ENCODE results near the gene ASIC4. TPM values are rescaled to one million over a fixed set of nuclear protein-coding genes. Genes with fewer than 3 reads are reported as not detected.

ASIC4 gene
- total and polyA plus RNA-seq, 2 of the 13 experiments (the other 11 are each of a cell fraction or from before 2014, with no cell fraction given), result 0.03 TPM; not detected in 1

GRCh38 chr2:219521066-219521880, 7.0 kb downstream of the ASIC4 start (continued):
- no peak for TF ChIP-seq NFYC (CRISPR knock-in tag; IDR thresholded peaks at IDR 0.05)
- TF ChIP-seq KDM4B (CRISPR knock-in tag; IDR thresholded peaks at IDR 0.05), result no peak
- TF ChIP-seq, protein P1, sequence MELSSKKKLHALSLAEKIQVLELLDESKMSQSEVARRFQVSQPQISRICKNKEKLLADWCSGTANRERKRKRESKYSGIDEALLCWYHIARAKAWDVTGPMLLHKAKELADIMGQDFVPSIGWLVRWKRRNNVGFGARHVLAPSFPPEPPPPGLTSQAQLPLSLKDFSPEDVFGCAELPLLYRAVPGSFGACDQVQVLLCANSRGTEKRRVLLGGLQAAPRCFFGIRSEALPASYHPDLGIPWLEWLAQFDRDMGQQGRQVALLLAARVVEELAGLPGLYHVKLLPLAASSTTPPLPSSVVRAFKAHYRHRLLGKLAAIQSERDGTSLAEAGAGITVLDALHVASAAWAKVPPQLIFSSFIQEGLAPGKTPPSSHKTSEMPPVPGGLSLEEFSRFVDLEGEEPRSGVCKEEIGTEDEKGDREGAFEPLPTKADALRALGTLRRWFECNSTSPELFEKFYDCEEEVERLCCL (CRISPR knock-in tag; IDR thresholded peaks at IDR 0.05; ENCODE audit: borderline replicate concordance), result no peak
- TF ChIP-seq RARG (CRISPR knock-in tag; IDR thresholded peaks at IDR 0.05; ENCODE audit: low read depth), result no peak
- no peak for TF ChIP-seq ZNF382 (CRISPR knock-in tag; IDR thresholded peaks at IDR 0.05; ENCODE audit: borderline replicate concordance)
- no peak for TF ChIP-seq CEBPB (IDR thresholded peaks at IDR 0.05; ENCODE audit: borderline replicate concordance, low read depth, low read length)
- no peak for TF ChIP-seq SMYD3 (CRISPR knock-in tag; IDR thresholded peaks at IDR 0.05)
- TF ChIP-seq REXO4 (CRISPR knock-in tag; IDR thresholded peaks at IDR 0.05; ENCODE audit: borderline replicate concordance), result no peak
- no peak for TF ChIP-seq ZNF740 (CRISPR knock-in tag; IDR thresholded peaks at IDR 0.05)
- TF ChIP-seq MAFG (CRISPR knock-in tag; IDR thresholded peaks at IDR 0.05), result no peak
- no peak for TF ChIP-seq GPN1 (CRISPR knock-in tag; IDR thresholded peaks at IDR 0.05; ENCODE audit: borderline replicate concordance)
- TF ChIP-seq, protein P2, sequence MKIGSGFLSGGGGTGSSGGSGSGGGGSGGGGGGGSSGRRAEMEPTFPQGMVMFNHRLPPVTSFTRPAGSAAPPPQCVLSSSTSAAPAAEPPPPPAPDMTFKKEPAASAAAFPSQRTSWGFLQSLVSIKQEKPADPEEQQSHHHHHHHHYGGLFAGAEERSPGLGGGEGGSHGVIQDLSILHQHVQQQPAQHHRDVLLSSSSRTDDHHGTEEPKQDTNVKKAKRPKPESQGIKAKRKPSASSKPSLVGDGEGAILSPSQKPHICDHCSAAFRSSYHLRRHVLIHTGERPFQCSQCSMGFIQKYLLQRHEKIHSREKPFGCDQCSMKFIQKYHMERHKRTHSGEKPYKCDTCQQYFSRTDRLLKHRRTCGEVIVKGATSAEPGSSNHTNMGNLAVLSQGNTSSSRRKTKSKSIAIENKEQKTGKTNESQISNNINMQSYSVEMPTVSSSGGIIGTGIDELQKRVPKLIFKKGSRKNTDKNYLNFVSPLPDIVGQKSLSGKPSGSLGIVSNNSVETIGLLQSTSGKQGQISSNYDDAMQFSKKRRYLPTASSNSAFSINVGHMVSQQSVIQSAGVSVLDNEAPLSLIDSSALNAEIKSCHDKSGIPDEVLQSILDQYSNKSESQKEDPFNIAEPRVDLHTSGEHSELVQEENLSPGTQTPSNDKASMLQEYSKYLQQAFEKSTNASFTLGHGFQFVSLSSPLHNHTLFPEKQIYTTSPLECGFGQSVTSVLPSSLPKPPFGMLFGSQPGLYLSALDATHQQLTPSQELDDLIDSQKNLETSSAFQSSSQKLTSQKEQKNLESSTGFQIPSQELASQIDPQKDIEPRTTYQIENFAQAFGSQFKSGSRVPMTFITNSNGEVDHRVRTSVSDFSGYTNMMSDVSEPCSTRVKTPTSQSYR (CRISPR knock-in tag; IDR thresholded peaks at IDR 0.05; ENCODE audit: borderline replicate concordance), result 0 out of 2 replicates have a peak, but pooled peaks have one; percentile 10
- no peak for TF ChIP-seq ZNF619 (CRISPR knock-in tag; IDR thresholded peaks at IDR 0.05)
- no peak for TF ChIP-seq GATA4 (IDR thresholded peaks at IDR 0.05; ENCODE audit: borderline replicate concordance, low read depth)

Measured in HepG2 (cell line).